ENCODE results near the gene HNF1A.

The HNF1A gene

DNA sequence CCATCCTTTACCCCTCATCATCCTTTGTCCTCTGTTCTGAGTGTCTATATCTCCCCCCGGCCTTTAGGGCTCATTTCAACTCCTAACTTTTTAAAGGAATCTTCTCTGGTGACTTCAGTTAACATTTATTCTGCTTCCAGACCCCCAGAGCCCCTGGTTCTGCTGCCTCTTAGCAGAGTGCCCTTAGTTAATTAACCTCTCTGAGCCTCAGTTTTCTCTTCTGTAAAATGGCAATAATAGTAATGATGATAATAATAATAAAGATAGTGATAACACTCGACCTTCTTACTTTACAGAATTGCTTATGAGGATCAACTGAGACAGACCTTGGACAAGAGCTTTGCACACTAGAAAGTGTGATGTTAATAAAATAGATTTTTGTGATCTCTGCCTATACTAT is 44.4 kb downstream of the HNF1A start:
- no peak for TF ChIP-seq TARDBP (IDR thresholded peaks at IDR 0.05)
- TF ChIP-seq ELF4 (IDR thresholded peaks at IDR 0.05) = no peak
- no peak for TF ChIP-seq ARNT (IDR thresholded peaks at IDR 0.05)
- TF ChIP-seq SP1 (IDR thresholded peaks at IDR 0.05) = no peak
- TF ChIP-seq BHLHE40 (IDR thresholded peaks at IDR 0.05; ENCODE audit: borderline replicate concordance) = no peak
- no peak for TF ChIP-seq HDGF (IDR thresholded peaks at IDR 0.05; ENCODE audit: borderline replicate concordance)
- TF ChIP-seq CTBP1 (IDR thresholded peaks at IDR 0.05; ENCODE audit: borderline replicate concordance) = no peak
- CTCF ChIA-PET = no interaction called here
- DNase-seq (ENCODE audit: extremely low spot score) = no peak
- POLR2A ChIA-PET = no interaction called here

DNA sequence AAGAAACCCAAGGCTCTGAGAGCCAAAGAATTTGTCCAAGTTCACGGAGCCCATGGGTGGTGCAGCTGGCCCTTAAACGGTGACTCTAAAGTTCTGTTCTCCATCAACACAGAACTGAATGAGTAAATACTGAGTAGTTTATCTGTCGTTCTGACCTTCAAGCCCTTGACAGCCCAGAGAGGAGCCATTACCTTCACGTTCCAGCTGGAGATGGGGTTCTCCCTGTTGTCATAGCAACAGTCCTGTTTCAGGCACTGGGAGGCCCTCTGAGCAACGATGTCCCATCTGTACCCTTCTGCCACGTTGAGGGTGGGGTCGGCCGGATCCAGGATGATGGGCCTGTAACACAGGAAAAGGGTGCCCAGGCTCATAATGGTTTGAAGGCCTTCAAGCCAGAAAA is 45.5 kb downstream of the HNF1A start:
- POLR2A ChIA-PET = no interaction called here
- no peak for DNase-seq (ENCODE audit: extremely low spot score)
- no peak for TF ChIP-seq NFRKB (IDR thresholded peaks at IDR 0.05)
- TF ChIP-seq SP1 (IDR thresholded peaks at IDR 0.05) = no peak
- TF ChIP-seq L3MBTL2 (conservative IDR thresholded peaks at IDR 0.05) = no peak
- TF ChIP-seq BHLHE40 (IDR thresholded peaks at IDR 0.05; ENCODE audit: borderline replicate concordance) = no peak
- no peak for TF ChIP-seq ARNT (IDR thresholded peaks at IDR 0.05)
- TF ChIP-seq CTBP1 (IDR thresholded peaks at IDR 0.05; ENCODE audit: borderline replicate concordance) = no peak
- no peak for TF ChIP-seq SUZ12 (IDR thresholded peaks at IDR 0.05)
- no peak for TF ChIP-seq LEF1 (IDR thresholded peaks at IDR 0.05; ENCODE audit: borderline replicate concordance)
- no peak for TF ChIP-seq FOXA1 (IDR thresholded peaks at IDR 0.05)
- TF ChIP-seq PKNOX1 (IDR thresholded peaks at IDR 0.05) = no peak
- no peak for TF ChIP-seq FOXM1 (IDR thresholded peaks at IDR 0.05; ENCODE audit: borderline replicate concordance)
- no peak for TF ChIP-seq ZNF384 (IDR thresholded peaks at IDR 0.05)
- TF ChIP-seq FOXK2 (IDR thresholded peaks at IDR 0.05) = no peak
- no peak for TF ChIP-seq ELF4 (IDR thresholded peaks at IDR 0.05)
- no peak for TF ChIP-seq HDGF (IDR thresholded peaks at IDR 0.05; ENCODE audit: borderline replicate concordance)
- no peak for TF ChIP-seq TARDBP (IDR thresholded peaks at IDR 0.05)
- CTCF ChIA-PET = no interaction called here

- ChIA-PET CTCF (interaction anchor here (0.6 kb wide), 1 partner anchor 21 kb away, joined by 3 read pairs; no protein-coding TSS in a partner anchor), POLR2A (no interaction called here)
- TF ChIP-seq LEF1 (IDR thresholded peaks at IDR 0.05; ENCODE audit: borderline replicate concordance) (no peak), HDGF (IDR thresholded peaks at IDR 0.05; ENCODE audit: borderline replicate concordance) (no peak), BHLHE40 (IDR thresholded peaks at IDR 0.05; ENCODE audit: borderline replicate concordance) (no peak), CTBP1 (IDR thresholded peaks at IDR 0.05; ENCODE audit: borderline replicate concordance) (no peak), FOXK2 (IDR thresholded peaks at IDR 0.05) (no peak)
- DNase-seq (ENCODE audit: extremely low spot score) = no peak
These were observed 47.3 kb downstream of the HNF1A start for GRCh38 chr12:121025442-121026226.

DNA sequence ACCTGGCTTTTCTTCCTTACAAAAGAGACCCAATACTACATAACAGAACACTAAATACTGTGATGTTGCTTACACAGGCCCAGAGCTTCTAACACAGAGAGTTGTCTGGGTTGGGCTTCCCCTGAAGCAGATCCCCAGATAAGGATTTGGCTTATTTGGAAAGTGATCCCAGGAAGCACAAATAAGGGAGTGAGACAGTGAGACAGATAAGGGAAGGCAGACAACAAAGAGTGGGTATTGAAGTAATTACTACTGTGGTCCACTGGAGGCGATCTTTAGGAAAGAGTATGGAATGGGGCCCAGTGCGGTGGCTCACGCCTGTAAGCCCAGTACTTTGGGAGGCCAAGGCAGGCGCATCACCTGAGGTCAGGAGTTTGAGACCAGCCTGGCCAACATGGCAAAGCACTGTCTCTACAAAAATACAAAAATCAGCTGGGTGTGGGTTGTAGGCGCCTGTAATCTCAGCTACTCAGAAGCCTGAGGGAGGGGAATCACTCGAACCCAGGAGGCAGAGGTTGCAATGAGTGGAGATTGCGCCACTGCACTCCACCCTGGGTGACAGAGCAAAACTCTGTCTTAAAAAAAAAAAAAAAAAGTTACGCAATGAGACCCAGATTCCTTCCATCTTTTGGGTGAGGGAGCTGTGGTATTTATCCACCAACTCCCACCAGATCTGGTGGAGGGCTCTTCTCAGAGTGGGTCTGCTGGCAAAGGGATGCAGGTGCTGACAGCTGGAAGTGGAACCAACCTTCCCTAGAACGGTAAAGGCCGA is 48.1 kb downstream of the HNF1A start:
- TF ChIP-seq FOXK2 (IDR thresholded peaks at IDR 0.05) (no peak), ELF4 (IDR thresholded peaks at IDR 0.05) (no peak)
- CTCF ChIA-PET = interaction anchor here (0.6 to 0.7 kb wide), 4 partner anchors 22 to 798 kb away, joined by 3 to 5 read pairs (median 4); no protein-coding TSS in a partner anchor
- POLR2A ChIA-PET = no interaction called here
- DNase-seq (ENCODE audit: extremely low spot score) = peak; percentile 37

GRCh38 chr12:121030576-121031212 is 52.4 kb downstream of the HNF1A start:
- no peak for DNase-seq (ENCODE audit: extremely low spot score)
- ChIA-PET CTCF (no interaction called here), POLR2A (no interaction called here)
- TF ChIP-seq PKNOX1 (IDR thresholded peaks at IDR 0.05) = no peak
- no peak for TF ChIP-seq SP1 (IDR thresholded peaks at IDR 0.05)

DNA sequence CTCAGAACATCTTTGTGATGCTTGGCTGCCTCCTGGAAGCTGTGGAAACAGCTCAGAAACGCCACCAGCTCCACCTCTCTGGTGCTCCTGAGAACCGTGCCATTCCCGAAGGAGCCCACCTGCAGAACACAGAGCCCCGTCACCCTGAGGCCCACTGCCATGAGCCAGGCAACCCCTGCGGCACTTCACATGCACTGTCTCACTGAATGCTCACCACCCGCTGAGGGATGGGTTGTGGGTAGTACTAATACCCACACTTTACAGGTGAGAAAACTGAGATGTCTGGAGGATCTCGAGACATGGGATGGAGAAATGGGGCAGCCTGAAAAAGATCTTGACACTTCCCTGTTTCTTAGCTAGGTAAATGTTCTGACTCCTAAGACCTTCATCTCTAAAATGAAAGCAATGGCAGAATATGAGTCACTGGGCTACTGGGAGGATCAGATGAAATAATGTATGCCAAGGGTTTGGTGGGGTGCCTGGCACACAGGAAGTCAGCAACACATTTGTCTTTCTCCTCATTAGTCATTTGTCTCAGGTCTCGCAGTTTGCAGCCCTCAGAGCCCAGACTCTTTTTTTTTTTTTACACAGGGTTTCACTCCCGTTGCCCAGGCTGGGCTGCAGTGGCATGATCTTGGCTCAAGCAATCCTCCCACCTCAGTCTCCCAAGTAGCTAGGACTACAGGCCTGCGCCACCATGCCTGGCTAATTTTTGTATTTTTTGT is 55.4 kb downstream of the HNF1A start:
- POLR2A ChIA-PET = no interaction called here

More for the DNA sequence above, 55.4 kb downstream of the HNF1A start:
- no peak for TF ChIP-seq NFRKB (IDR thresholded peaks at IDR 0.05)
- no peak for TF ChIP-seq ZNF384 (IDR thresholded peaks at IDR 0.05)
- no peak for TF ChIP-seq FOXK2 (IDR thresholded peaks at IDR 0.05)
- no peak for TF ChIP-seq TARDBP (IDR thresholded peaks at IDR 0.05)
- TF ChIP-seq FOXM1 (IDR thresholded peaks at IDR 0.05; ENCODE audit: borderline replicate concordance) = no peak
- TF ChIP-seq LEF1 (IDR thresholded peaks at IDR 0.05; ENCODE audit: borderline replicate concordance) = no peak
- no peak for TF ChIP-seq SP1 (IDR thresholded peaks at IDR 0.05)
- TF ChIP-seq L3MBTL2 (conservative IDR thresholded peaks at IDR 0.05) = no peak
- no peak for TF ChIP-seq PKNOX1 (IDR thresholded peaks at IDR 0.05)
- no peak for TF ChIP-seq FOXA1 (IDR thresholded peaks at IDR 0.05)
- TF ChIP-seq CTBP1 (IDR thresholded peaks at IDR 0.05; ENCODE audit: borderline replicate concordance) = no peak
- TF ChIP-seq SUZ12 (IDR thresholded peaks at IDR 0.05) = no peak
- TF ChIP-seq ARNT (IDR thresholded peaks at IDR 0.05) = no peak
- no peak for TF ChIP-seq ELF4 (IDR thresholded peaks at IDR 0.05)
- no peak for TF ChIP-seq BHLHE40 (IDR thresholded peaks at IDR 0.05; ENCODE audit: borderline replicate concordance)
- TF ChIP-seq HDGF (IDR thresholded peaks at IDR 0.05; ENCODE audit: borderline replicate concordance) = no peak
- DNase-seq (ENCODE audit: extremely low spot score) = no peak
- CTCF ChIA-PET = no interaction called here

All from HEK293T (cell line).